Tibial artery (tissue), 4 donors: ENCODE results near the gene LMNA.
"Not testable (repeated sequence)": the region's sequence is repeated elsewhere in the genome, so short reads cannot be mapped to it uniquely, and the experiment has no call there.

Experiments used
- DNase-seq, 2 donors: peaks; one replicate each; pipeline ENCODE4 v3.0.0-alpha.2; 2019
- H3K27ac ChIP-seq, 2 donors: fragments of 200-600 bp; sonication (generic) in 1 of 2; 1 replicate in 1 of 2; 2 replicates in 1 of 2; pipeline ENCODE4 v1.5.1; 2018 to 2019; ENCODE audit warnings: mild to moderate bottlenecking in 1 of 2
- H3K27me3 ChIP-seq, 2 donors: fragments of 200-600 bp; sonication (generic) in 1 of 2; one replicate each; pipeline versions ENCODE4 v1.5.1 to v1.6.0; 2016 to 2019
- H3K36me3 ChIP-seq, 3 donors: fragments of 200-600 bp; sonication (generic) in 2 of 3; one replicate each; pipeline ENCODE4 v1.5.1; 2016 to 2019; ENCODE audit warnings: mild to moderate bottlenecking in 2 of 3
- H3K4me1 ChIP-seq, 4 donors: fragments of 200-600 bp; sonication (generic) in 2 of 4; 1 replicate in 3 of 4; 2 replicates in 1 of 4; pipeline ENCODE4 v1.5.1; 2016 to 2019
- H3K4me3 ChIP-seq, 2 donors: fragments of 200-600 bp; sonication (generic) in 1 of 2; 1 replicate in 1 of 2; 2 replicates in 1 of 2; pipeline ENCODE4 v1.5.1; 2018 to 2019; ENCODE audit warnings: mild to moderate bottlenecking in 2 of 2
- H3K9me3 ChIP-seq, 3 donors: fragments of 200-600 bp; sonication (generic) in 1 of 3; one replicate each; pipeline ENCODE4 v1.5.1; 2016 to 2019
- intact Hi-C: fragments of 100-400 bp; cut with DNase I; formaldehyde crosslinking; loops from one replicate; pipeline ENCODE4 v1.15.0; 2023; ENCODE audit warnings: low total_unique reads
- TF ChIP-seq, protein P1 (sequence below), 2 experiments: fragments of 200-600 bp in 1 of 2; fragments of 450-650 bp in 1 of 2; IDR thresholded peaks; one replicate each; pipeline ENCODE4 v1.5.1; 2017 to 2019; ENCODE audit warnings: antibody characterized with exemption in 2 of 2, mild to moderate bottlenecking in 1 of 2, moderate library complexity in 1 of 2

Gene LMNA

DNA sequence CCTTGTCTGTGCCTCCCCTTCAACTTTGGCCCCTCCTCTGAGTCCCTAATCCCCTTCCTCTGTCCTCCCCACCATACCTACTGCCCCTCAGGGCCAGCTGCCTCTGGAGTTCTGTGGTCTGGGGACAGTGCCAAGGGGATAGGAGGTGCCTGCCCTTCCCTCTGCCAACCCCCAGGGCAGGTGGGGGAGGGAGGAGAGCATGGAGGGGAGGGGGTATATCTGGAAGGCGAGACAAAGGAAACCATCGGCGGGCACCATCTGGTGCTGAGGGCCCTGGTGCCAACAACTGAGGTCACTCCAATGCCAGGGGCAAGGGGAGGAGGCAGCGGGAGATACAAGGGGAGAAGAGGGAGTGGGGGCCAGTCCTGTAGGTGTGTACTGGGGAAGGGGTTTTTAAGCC lies 44.0 kb upstream of the LMNA start:
- TF ChIP-seq, protein P1, sequence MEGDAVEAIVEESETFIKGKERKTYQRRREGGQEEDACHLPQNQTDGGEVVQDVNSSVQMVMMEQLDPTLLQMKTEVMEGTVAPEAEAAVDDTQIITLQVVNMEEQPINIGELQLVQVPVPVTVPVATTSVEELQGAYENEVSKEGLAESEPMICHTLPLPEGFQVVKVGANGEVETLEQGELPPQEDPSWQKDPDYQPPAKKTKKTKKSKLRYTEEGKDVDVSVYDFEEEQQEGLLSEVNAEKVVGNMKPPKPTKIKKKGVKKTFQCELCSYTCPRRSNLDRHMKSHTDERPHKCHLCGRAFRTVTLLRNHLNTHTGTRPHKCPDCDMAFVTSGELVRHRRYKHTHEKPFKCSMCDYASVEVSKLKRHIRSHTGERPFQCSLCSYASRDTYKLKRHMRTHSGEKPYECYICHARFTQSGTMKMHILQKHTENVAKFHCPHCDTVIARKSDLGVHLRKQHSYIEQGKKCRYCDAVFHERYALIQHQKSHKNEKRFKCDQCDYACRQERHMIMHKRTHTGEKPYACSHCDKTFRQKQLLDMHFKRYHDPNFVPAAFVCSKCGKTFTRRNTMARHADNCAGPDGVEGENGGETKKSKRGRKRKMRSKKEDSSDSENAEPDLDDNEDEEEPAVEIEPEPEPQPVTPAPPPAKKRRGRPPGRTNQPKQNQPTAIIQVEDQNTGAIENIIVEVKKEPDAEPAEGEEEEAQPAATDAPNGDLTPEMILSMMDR (IDR thresholded peaks at IDR 0.05), result no peak

DNA sequence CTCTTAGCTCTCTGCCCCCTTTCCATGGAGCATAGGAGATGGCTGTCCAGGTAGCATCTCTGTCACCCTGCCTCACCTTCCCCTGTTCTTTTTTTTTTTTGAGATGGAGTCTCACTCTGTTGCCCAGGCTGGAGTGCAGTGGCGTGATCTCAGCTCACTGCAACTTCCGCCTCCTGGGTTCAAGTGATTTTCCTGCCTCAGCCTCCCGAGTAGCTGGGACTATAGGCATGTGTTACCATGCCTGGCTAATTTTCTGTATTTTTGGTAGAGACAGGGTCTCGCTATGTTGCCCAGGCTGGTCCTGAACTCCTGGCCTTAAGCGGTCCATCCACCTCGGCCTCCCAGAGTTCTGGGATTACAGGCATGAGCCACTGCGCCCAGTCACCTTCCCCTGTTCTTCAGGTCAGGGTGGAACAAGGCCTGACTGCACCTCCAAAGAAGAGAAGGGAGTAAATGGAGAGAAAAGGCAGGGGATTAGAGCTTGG lies 43.1 kb upstream of the LMNA start:
- peaks cover 0 to 13% (median 0%) of the 10 kb centered on the region in 3 donors for H3K36me3 ChIP-seq
- H3K9me3 ChIP-seq, intact Hi-C loops, H3K27ac ChIP-seq, H3K4me1 ChIP-seq, H3K4me3 ChIP-seq, DNase-seq, H3K27me3 ChIP-seq: not testable (repeated sequence)

More for the DNA sequence above, 44.0 kb upstream of the LMNA start:
- H3K4me3 ChIP-seq, result no peak overlapping the region
- peaks cover 0 to 13% (median 0%) of the 10 kb centered on the region in 3 donors for H3K36me3 ChIP-seq
- H3K4me1 ChIP-seq, result no peaks in the 10 kb centered on the region
- no peaks in the 10 kb centered on the region for H3K27me3 ChIP-seq
- intact Hi-C loops, result no loop called here
- no peaks in the 10 kb centered on the region for H3K9me3 ChIP-seq
- no peak overlapping the region for H3K27ac ChIP-seq
- no peak for DNase-seq

DNA sequence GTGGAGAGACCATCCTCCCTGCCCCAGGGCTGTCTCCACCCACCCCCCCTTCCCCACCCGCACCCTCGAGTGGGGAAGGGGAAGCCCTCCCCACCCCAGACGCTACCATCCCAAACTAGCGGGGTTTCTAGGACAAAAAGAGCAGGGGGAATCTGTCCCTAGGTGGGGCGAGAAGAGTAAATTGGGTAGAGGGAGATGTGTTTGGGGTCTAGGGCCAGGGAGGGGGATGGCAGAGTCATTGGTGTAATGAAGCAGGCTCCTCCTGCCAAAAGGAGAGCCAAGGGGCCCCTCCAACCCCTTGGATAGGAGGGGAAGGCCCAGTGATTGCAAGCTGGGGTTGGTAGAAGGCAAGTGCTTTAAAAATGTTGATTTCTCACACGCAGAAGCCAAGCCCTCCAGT lies 42.3 kb upstream of the LMNA start:
- no peaks in the 10 kb centered on the region for H3K4me1 ChIP-seq
- TF ChIP-seq, protein P1 (IDR thresholded peaks at IDR 0.05), result no peak

DNA sequence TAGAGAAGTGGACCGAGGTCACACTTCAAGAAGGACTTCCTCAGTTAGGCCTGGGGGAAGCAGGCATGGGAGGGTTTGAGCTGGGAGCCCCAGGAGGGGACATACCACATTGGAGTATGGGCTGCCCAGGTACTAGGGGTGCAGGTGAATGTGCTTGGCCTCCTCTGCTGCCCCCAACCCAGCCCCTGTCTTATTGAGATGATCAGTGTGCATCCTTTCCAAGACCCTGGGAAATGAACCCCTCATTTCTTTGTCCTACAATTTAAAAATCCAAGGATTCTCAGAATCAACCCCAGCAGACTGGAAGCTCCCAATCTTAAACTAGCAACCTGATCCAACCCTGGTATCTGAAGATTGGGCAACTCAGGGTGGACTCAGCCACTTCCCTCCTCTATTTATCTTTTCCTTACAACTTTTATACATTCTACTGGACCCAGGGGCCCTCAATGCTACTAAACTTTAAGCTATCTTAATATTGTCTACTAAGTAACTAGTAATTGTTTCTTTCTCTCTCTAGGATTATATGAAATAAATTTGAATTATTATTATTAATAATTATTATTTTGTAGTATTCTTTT lies 41.3 kb upstream of the LMNA start:
- H3K4me1 ChIP-seq, result no peaks in the 10 kb centered on the region
- intact Hi-C loops, result no loop called here

More for the DNA sequence above, 42.3 kb upstream of the LMNA start:
- no peak for DNase-seq
- Histone ChIP-seq H3K4me3 (no peak overlapping the region), H3K9me3 (no peaks in the 10 kb centered on the region), H3K27me3 (peaks cover 0 to 12% of the 10 kb centered on the region in 2 donors), H3K36me3 (peaks cover 0 to 13% (median 0%) of the 10 kb centered on the region in 3 donors), H3K27ac (no peak overlapping the region)
- intact Hi-C loops, result no loop called here

DNA sequence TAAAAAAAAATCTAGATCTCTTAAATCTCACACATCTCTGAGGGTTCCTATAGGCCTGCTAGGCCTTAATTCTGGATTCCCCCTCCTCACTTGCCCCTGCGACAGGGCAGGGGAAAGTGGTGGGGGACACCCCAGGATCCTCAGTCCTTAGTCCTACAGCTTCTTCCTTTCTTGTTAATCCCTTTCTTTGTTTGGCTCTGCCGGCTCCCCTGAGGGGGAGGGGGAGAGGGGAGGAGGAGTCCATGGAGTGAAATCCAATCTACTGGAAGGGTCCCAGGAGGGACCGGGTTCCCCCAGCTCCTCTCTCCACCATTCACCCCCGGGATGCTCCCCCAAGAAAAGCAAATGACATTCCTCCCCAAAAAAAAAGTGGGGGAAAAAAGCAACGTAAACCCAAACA lies 40.8 kb upstream of the LMNA start:
- no peak overlapping the region for H3K27ac ChIP-seq
- no peaks in the 10 kb centered on the region for H3K4me1 ChIP-seq
- H3K36me3 ChIP-seq, result peaks cover 0 to 8% (median 0%) of the 10 kb centered on the region in 3 donors
- intact Hi-C loops, result no loop called here
- no peaks in the 10 kb centered on the region for H3K9me3 ChIP-seq
- DNase-seq, result no peak
- peaks cover 0 to 15% of the 10 kb centered on the region in 2 donors for H3K27me3 ChIP-seq
- TF ChIP-seq, protein P1 (IDR thresholded peaks at IDR 0.05), result no peak
- no peak overlapping the region for H3K4me3 ChIP-seq

More for the DNA sequence above, 41.3 kb upstream of the LMNA start:
- Histone ChIP-seq H3K27me3 (peaks cover 0 to 15% of the 10 kb centered on the region in 2 donors), H3K27ac (no peak overlapping the region), H3K36me3 (peaks cover 0 to 10% (median 0%) of the 10 kb centered on the region in 3 donors), H3K9me3 (no peaks in the 10 kb centered on the region), H3K4me3 (no peak overlapping the region)
- TF ChIP-seq, protein P1 (IDR thresholded peaks at IDR 0.05), result no peak
- no peak for DNase-seq

DNA sequence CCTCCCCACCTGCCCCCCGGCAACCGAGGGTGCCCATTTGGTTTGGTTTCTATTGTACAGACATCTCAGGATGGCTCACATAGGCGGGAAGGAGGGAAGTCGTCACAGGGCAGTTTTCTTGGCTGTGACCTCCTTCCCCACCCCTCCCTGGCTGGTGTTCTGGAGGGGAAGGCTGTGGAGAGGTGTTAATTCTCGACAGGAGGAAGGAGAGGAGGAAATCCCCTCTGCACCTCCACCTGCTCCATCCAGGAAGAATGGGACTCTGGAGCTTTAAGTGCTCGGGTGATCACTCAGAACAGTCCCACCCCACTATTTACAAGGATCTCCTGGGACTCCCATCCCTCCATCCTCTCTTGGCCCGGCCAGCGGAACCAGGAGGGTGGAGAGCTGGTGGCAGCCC lies 39.9 kb upstream of the LMNA start:
- no peaks in the 10 kb centered on the region for H3K9me3 ChIP-seq
- peaks cover 0 to 15% of the 10 kb centered on the region in 2 donors for H3K27me3 ChIP-seq
- H3K36me3 ChIP-seq, result peaks cover 0 to 5% (median 0%) of the 10 kb centered on the region in 3 donors
- no peak overlapping the region for H3K27ac ChIP-seq
- H3K4me3 ChIP-seq, result no peak overlapping the region
- TF ChIP-seq, protein P1 (IDR thresholded peaks at IDR 0.05), result no peak
- H3K4me1 ChIP-seq, result no peaks in the 10 kb centered on the region
- DNase-seq, result no peak
- intact Hi-C loops, result no loop called here
